Endodermal cell (in vitro differentiated cells): Measurements from ENCODE around the gene G0S2. TPM values are rescaled to one million over a fixed set of nuclear protein-coding genes. Genes with fewer than 3 reads are reported as not detected.
"Not testable (repeated sequence)": the region's sequence is repeated elsewhere in the genome, so short reads cannot be mapped to it uniquely, and the experiment has no call there.

Experiments
- DNase-seq: peaks from one replicate; pipeline ENCODE4 v3.0.0-alpha.2; 2017
- H3K27ac ChIP-seq: 2 replicates; pipeline ENCODE4 v1.5.1; 2013; ENCODE audit warnings: mild to moderate bottlenecking, low read depth, low read length, moderate library complexity
- H3K27me3 ChIP-seq: 2 replicates; pipeline ENCODE4 v1.6.1; 2013; ENCODE audit warnings: mild to moderate bottlenecking, low read length, moderate library complexity; ENCODE audit not compliant: insufficient read depth, control insufficient read depth, poor library complexity, severe bottlenecking
- H3K36me3 ChIP-seq: 2 replicates; pipeline ENCODE4 v1.7.0; 2013; ENCODE audit warnings: mild to moderate bottlenecking, low read length, moderate library complexity; ENCODE audit not compliant: control insufficient read depth, insufficient read depth
- H3K4me1 ChIP-seq: one replicate; pipeline ENCODE4 v1.7.0; 2013; ENCODE audit warnings: low read length; ENCODE audit not compliant: control insufficient read depth, insufficient read depth
- H3K4me3 ChIP-seq: 2 replicates; pipeline ENCODE4 v1.5.1; 2013; ENCODE audit warnings: mild to moderate bottlenecking, low read length, moderate library complexity
- H3K9ac ChIP-seq: 2 replicates; pipeline ENCODE4 v1.6.1; 2013; ENCODE audit warnings: mild to moderate bottlenecking, low read length, moderate library complexity; ENCODE audit not compliant: poor library complexity, severe bottlenecking; ENCODE audit errors: extremely low read depth
- H3K9me3 ChIP-seq: 2 replicates; pipeline ENCODE4 v1.6.1; 2013; ENCODE audit warnings: mild to moderate bottlenecking, low read length, moderate library complexity; ENCODE audit not compliant: control insufficient read depth
- H3K27ac Mint-ChIP-seq: 2 replicates; pipeline ENCODE4 v1.8.0; 2020; ENCODE audit warnings: mixed read lengths
- H3K27me3 Mint-ChIP-seq: 2 replicates; pipeline ENCODE4 v1.8.0; 2021; ENCODE audit warnings: mild to moderate bottlenecking, mixed read lengths; ENCODE audit not compliant: insufficient read depth
- H3K36me3 Mint-ChIP-seq: 2 replicates; pipeline ENCODE4 v1.8.0; 2020; ENCODE audit warnings: low read depth, mixed read lengths
- H3K4me1 Mint-ChIP-seq: 2 replicates; pipeline ENCODE4 v1.8.0; 2020; ENCODE audit warnings: mixed read lengths
- H3K4me3 Mint-ChIP-seq: 2 replicates; pipeline ENCODE4 v1.8.0; 2020; ENCODE audit warnings: mild to moderate bottlenecking, moderate library complexity, mixed read lengths
- H3K9me3 Mint-ChIP-seq: 2 replicates; pipeline ENCODE4 v1.8.0; 2020; ENCODE audit warnings: mild to moderate bottlenecking, mixed read lengths
- CTCF ChIP-seq: fragments of 200-600 bp; sonication (generic); conservative IDR thresholded peaks from 2 replicates; pipeline ENCODE4 v1.5.0; 2021; ENCODE audit warnings: antibody characterized with exemption, mild to moderate bottlenecking
- WGBS, 2 experiments: methylation state at CpG; one replicate each; pipeline versions ENCODE4 v1.1.5 to v1.1.7; 2013; ENCODE audit warnings: missing lambda C conversion rate in 2 of 2, mixed read lengths in 1 of 2; ENCODE audit not compliant: insufficient coverage in 1 of 2, insufficient read length in 1 of 2; 5-methylcytosine and 5-hydroxymethylcytosine counted together
- total RNA-seq, 2 donors: library from RNA; stranded (reverse); fragmentation: NEBNext Ultra II Directional in 1 of 2; extraction: Animal tissue kit (Norgen Biotek cat#: 25700) in 1 of 2; gene quantifications; 2 replicates in 1 of 2; 3 replicates in 1 of 2; pipeline ENCODE4 v1.2.1, GENCODE V29; 2021

The G0S2 gene
- total RNA-seq, 2 donors from 2014 or later, result not detected

- no peak for DNase-seq
- no peaks in the 10 kb centered on the region for H3K4me1 ChIP-seq
- H3K27me3 ChIP-seq, result peaks cover 36% of the 10 kb centered on the region
- H3K36me3 ChIP-seq, result no peaks in the 10 kb centered on the region
- WGBS, 2 experiments, result 85 to 95% methylated on average over 3 of the region's 3 CpGs
- Mint-ChIP-seq H3K27me3 (peaks cover 32% of the 10 kb centered on the region), H3K27ac (no peak overlapping the region), H3K4me3 (no peak overlapping the region), H3K9me3 (no peaks in the 10 kb centered on the region), H3K4me1 (peaks cover 7% of the 10 kb centered on the region), H3K36me3 (no peaks in the 10 kb centered on the region)
- H3K9me3 ChIP-seq, result no peaks in the 10 kb centered on the region
- H3K27ac ChIP-seq, result no peak overlapping the region
- no peak overlapping the region for H3K9ac ChIP-seq
- no peak for TF ChIP-seq CTCF
- no peak overlapping the region for H3K4me3 ChIP-seq
Observed at GRCh38 chr1:209697126-209697525, 21.9 kb downstream of the G0S2 start.

GRCh38 chr1:209700686-209701085, 25.5 kb downstream of the G0S2 start:
- H3K9me3 ChIP-seq, H3K4me1 Mint-ChIP-seq, H3K36me3 Mint-ChIP-seq, H3K27me3 Mint-ChIP-seq, H3K27ac ChIP-seq, H3K4me3 Mint-ChIP-seq, H3K36me3 ChIP-seq, H3K4me1 ChIP-seq, H3K9ac ChIP-seq, H3K27ac Mint-ChIP-seq, DNase-seq, H3K9me3 Mint-ChIP-seq, H3K4me3 ChIP-seq: not testable (repeated sequence)
- peaks cover 12% of the 10 kb centered on the region for H3K27me3 ChIP-seq

- Mint-ChIP-seq H3K4me3 (no peak overlapping the region), H3K9me3 (no peaks in the 10 kb centered on the region), H3K4me1 (peaks cover 7% of the 10 kb centered on the region), H3K27me3 (peaks cover 11% of the 10 kb centered on the region), H3K36me3 (no peaks in the 10 kb centered on the region), H3K27ac (no peak overlapping the region)
- no peaks in the 10 kb centered on the region for H3K27me3 ChIP-seq
- 92% methylated on average over 1 of the region's 1 CpG; no CpG with 5 or more reads in 1 of the 2 experiments for WGBS, 2 experiments
- no peaks in the 10 kb centered on the region for H3K36me3 ChIP-seq
- H3K9ac ChIP-seq, result no peak overlapping the region
- DNase-seq, result no peak
- no peaks in the 10 kb centered on the region for H3K9me3 ChIP-seq
- no peak overlapping the region for H3K4me3 ChIP-seq
- H3K27ac ChIP-seq, result no peak overlapping the region
- H3K4me1 ChIP-seq, result no peaks in the 10 kb centered on the region
- no peak for TF ChIP-seq CTCF
Observed at GRCh38 chr1:209702832-209703231, 27.6 kb downstream of the G0S2 start.

- no peak for TF ChIP-seq CTCF
- DNase-seq, result no peak
- peaks cover 6% of the 10 kb centered on the region for H3K4me1 Mint-ChIP-seq
Observed at GRCh38 chr1:209703834-209704504, 28.8 kb downstream of the G0S2 start.

More at GRCh38 chr1:209703834-209704504, 28.8 kb downstream of the G0S2 start:
- H3K36me3 ChIP-seq, result no peaks in the 10 kb centered on the region
- Mint-ChIP-seq H3K27ac (no peak overlapping the region), H3K4me3 (no peak overlapping the region), H3K9me3 (no peaks in the 10 kb centered on the region), H3K36me3 (no peaks in the 10 kb centered on the region), H3K27me3 (peaks cover 11% of the 10 kb centered on the region)
- H3K27me3 ChIP-seq, result peaks cover 5% of the 10 kb centered on the region
- H3K9me3 ChIP-seq, result no peaks in the 10 kb centered on the region
- no peaks in the 10 kb centered on the region for H3K4me1 ChIP-seq
- H3K9ac ChIP-seq, result no peak overlapping the region
- no peak overlapping the region for H3K27ac ChIP-seq
- H3K4me3 ChIP-seq, result no peak overlapping the region
- 86 to 88% methylated on average over 3 to 5 of the region's 6 CpGs for WGBS, 2 experiments
